ENCODE data around the gene UQCRC2.
"Not testable (repeated sequence)": the region's sequence is repeated elsewhere in the genome, so short reads cannot be mapped to it uniquely, and the experiment has no call there.

The UQCRC2 gene

DNA sequence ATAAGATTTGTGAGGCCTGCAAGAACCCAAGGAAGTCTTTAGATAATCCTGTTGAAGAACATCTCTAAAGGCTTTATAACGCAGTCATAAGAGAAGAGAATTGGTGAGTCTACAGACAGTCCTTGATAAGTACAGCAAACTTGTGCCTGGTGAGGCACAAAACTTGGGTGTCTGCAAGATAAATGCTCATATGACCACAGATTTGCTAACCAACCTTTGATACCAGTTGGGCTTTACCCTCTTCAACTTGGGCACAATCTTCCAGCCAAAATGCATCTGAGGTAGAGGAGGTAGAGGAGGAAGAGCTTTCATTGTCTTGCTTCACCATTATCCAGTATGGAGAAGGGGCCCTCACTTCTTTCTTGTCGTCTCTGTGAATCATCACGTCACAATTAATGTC lies 30.9 kb downstream of the UQCRC2 start:
- DNase-seq = no peak

DNA sequence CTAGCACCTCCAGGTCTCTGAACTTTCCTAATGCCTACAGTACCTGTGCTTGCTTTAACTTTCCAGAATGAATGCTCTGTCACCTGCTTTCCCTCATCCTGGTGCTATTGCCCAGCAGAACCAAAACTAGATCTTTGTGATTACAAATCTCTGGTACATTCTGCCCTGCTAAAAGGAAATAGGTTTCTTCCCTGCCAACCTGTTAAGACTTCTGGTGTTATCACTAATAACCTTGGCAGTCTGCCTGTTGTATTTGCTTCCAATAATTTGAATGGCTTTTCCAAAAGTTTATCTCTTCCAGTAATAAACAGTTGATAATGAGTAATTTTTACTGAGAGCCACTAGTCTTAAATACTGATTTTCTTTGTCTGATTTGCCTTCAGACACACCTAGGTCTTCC lies 32.4 kb downstream of the UQCRC2 start:
- DNase-seq = no peak

GRCh38 chr16:21986692-21987246 lies 33.6 kb downstream of the UQCRC2 start:
- DNase-seq = no peak

DNA sequence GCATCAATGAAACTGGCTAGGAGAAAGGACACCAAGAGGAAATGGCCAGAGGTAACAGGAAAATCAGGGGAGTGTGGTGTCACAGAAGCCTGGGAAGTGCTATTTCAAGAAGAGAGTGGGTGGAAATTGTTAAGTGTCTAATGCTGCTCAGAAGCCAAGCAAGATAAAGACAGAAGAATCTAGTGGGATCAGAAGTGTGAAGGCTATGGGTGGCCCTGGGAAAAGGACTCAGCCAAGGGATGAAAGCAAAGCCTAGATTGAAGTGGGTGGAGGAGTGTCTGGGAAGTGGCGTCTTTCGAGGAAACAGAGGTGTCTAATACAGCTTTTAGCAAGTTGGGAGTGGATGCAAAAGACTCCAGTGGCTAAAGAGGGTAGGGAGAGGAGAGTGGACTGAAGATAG lies 34.3 kb downstream of the UQCRC2 start:
- DNase-seq = no peak

- DNase-seq = no peak
Observed at GRCh38 chr16:21989133-21989532, 36.0 kb downstream of the UQCRC2 start.

GRCh38 chr16:21989751-21990150 lies 36.6 kb downstream of the UQCRC2 start:
- DNase-seq = no peak

- DNase-seq = no peak
Observed at GRCh38 chr16:21990381-21990944, 37.3 kb downstream of the UQCRC2 start.

DNA sequence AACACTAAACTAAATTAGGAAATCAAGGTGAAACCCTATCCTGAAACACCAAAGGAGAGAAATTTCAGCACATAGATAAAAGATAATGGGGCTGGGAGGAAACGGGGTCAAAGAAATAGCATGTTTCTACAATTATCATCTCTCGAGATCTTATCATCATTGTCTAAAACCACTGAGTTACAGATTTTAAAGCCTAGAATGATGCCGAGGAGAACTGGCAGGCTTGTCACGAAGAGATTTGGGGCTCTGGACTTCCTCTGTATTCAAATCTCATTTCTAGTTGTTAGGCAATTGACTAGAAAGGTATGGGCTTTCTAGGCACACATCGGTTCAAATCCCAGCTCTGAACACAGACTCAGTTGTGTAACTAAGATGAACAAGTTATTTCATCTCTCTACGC lies 38.5 kb downstream of the UQCRC2 start:
- no peak for DNase-seq

GRCh38 chr16:21994856-21995465 lies 41.8 kb downstream of the UQCRC2 start:
- DNase-seq = no peak

DNA sequence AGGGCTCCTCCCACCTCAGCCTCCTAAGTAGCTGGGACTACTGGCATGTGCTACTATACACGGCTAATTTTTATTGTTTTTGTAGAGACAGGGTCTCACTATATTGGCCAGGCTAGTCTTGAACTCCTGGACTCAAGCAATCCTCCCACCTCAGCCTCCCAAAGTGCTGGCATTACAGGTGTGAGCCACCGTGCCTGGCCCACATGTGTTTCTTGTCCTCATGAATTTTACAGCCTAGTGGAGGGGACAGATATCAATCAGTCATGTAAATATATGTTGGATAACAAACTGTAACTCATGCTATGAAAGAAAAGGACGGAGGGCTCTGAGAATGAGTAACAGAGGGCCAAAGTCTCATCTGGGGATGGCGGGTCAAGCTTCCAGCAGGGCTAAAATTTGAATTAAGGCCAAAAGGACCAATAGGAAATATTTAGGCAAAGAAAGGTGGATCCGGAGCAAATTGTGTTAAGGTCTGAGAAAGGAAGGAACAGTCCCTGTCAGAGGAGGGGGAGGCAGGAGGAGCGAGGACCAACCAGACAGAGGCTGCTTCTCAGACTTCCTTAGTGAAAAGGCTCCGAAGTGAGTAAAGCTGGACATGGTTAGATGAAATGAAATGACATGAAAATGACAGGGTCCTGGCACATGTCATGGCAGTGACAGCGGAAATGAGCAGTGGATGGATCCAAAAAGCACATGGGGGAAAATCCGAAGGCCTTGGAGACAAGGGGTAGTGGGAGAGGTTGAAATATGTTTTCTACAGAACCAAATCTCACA lies 43.9 kb downstream of the UQCRC2 start:
- no peak for DNase-seq

DNA sequence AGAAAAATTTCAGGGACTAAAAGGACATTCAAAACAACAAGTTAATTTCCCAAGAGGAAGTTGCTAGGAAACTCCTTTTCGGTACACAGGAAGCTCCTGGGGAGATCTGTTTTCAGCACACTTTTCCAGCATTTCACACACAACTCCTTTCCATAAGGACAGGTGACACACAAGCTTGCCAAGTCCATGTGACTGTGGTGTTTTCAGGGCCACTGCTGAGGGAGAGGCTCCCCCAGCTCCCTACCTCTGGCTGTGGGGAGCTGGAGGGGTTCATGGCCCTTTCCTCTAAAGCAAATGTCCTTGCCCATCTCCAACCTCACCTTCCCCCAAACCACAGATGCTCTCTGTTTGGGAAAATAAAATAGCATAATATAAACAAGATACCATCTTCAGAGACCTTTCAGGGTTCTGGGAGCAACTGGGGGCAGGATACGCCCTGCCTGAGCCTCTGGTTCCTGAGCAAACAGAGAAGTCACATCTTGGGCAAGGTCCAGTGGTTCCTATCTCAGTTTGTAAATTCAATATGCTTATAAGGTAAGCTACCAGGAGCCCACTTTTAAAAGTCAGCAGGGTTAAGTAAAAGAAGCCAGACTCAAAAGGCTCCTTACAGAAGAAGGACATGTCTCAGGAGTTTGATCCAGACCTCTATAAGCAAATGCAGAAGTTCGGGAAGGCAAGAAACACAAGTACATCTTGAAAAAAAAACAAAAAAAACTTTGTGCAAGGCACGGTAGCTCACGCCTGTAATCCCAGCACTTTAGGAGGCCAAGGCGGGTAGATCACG lies 44.7 kb downstream of the UQCRC2 start:
- DNase-seq = no peak

GRCh38 chr16:22001591-22001990 lies 48.4 kb downstream of the UQCRC2 start:
- no peak for DNase-seq

DNA sequence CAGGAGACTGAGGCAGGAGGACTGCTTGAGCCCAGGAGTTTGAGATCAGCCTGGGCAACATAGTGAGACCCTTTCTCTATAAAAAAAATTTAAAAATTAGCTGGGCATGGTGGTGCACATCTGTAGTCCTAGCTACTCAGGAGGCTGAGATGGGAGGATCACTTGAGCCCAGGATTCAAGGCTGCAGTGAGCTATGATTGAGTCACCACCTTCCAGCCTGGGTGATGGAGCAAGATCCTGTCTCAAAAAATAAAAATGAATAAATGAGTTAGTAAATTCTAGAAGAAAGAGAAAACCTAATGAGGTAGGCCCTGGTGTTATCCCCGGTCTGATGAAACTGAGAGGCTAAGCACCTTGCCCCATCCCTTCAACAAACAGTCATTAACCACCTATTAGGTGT lies 48.9 kb downstream of the UQCRC2 start:
- not testable (repeated sequence) for DNase-seq

DNA sequence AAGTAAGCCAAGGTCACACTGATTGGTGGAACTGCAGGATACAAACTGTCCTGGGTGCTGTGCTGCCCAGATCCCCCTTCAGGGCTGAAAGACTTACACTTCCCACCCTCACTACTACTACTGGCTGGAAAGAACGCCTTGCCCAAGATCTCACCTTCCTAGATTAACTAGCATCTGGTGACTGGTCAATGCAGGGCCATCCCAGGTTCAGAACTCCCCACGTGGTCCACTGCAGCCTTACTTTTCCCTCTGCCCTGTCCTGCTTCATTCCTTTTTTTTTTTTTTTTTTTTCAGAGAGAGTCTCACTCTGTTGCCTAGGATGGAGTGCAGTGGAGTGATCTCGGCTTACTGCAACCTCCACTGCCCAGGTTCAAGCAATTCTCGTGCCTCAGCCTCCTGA lies 50.0 kb downstream of the UQCRC2 start:
- DNase-seq = no peak

GRCh38 chr16:22004341-22004740 lies 51.2 kb downstream of the UQCRC2 start:
- no peak for DNase-seq

DNA sequence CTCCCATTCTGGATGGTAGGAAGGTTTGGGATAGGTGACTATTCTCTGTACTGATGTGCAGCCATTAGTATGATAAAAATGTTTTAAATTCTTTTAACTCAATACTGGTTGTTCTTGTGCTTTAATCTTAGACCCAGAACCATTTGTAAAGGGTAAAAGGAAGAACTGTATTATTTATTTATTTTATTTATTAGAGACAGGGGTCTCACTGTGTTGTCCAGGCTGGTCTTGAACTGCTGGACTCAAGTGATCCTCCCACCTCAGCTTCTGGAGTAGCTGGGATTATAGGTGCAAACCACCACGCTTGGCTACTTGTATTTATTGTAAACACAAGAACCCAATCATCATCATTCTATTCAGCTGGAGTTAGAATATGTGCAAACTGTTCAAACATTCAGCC lies 52.6 kb downstream of the UQCRC2 start:
- DNase-seq = no peak

GRCh38 chr16:22006636-22007035 lies 53.5 kb downstream of the UQCRC2 start:
- no peak for DNase-seq

- DNase-seq = no peak
Observed at GRCh38 chr16:22007159-22007508, 54.0 kb downstream of the UQCRC2 start.

DNA sequence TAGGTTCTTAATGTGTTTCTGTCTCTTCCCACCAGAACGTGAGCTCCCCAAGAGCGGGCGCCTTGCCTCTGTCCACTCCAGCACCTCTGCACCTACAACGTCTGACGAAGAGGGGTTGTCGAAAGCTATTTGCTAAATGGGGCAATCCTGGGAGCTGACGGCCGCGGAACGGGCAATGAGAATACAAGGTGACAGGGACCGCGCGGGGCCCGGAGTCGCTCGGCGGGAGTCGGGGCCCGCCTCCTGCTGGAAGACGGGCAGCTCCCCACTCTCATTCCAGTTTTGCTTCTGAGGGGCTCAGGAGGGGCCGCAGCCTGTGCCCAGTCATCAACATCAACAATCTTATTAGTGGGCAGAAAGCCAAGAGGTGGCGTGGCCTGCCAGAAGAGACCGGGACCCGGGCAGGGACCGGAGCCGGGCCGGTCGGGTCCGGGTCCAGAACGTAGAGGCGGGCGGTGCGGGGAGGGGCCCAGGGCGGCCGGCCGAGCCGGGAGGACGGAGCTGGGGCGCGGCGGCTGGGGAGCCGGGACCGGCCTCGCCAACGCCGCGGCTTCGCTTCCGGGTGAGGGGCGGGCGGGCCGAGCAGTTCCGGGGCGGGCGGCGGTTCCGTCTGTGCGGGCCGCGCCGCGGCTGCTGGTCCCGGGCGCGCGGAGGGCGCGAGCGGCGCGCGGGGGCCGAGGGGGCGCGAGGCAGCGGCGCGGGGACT lies 54.5 kb downstream of the UQCRC2 start, which contains the start of gene MOSMO:
Gene MOSMO, plus strand, starts transcription at position 603 of the 706 bp plus-strand sequence. CDS start 191 bp downstream, outside the sequence.
- DNase-seq = peak; percentile 33 to 34

GRCh38 chr16:22008215-22009059 lies 55.3 kb downstream of the UQCRC2 start:
- DNase-seq = no peak

GRCh38 chr16:22010902-22011301 lies 57.7 kb downstream of the UQCRC2 start:
- DNase-seq = no peak

- no peak for DNase-seq
Observed at GRCh38 chr16:22012241-22012640, 59.1 kb downstream of the UQCRC2 start.

All from NCI-H1930 (cell line).